T follicular helper cell (primary cell): ENCODE measurements around the gene MICAL2.

Experiments
- DNase-seq: peaks from one replicate; pipeline ENCODE4 v3.0.0-alpha.2; 2020; ENCODE audit warnings: low read depth

Gene MICAL2

GRCh38 chr11:12098601-12099000, 11.8 kb upstream of the MICAL2 start:
- DNase-seq: no peak

- no peak for DNase-seq
These were observed 11.1 kb upstream of the MICAL2 start for GRCh38 chr11:12099132-12099873.

GRCh38 chr11:12100429-12100828, 10.0 kb upstream of the MICAL2 start:
- no peak for DNase-seq

GRCh38 chr11:12100841-12101242, 9.5 kb upstream of the MICAL2 start:
- DNase-seq: no peak

GRCh38 chr11:12101318-12101717, 9.1 kb upstream of the MICAL2 start:
- no peak for DNase-seq

- no peak for DNase-seq
These were observed 7.6 kb upstream of the MICAL2 start for GRCh38 chr11:12102588-12103410.

GRCh38 chr11:12103411-12104225, 6.8 kb upstream of the MICAL2 start:
- DNase-seq: no peak

- DNase-seq: no peak
These were observed 4.9 kb upstream of the MICAL2 start for GRCh38 chr11:12105471-12105870.

GRCh38 chr11:12106101-12106500, 4.3 kb upstream of the MICAL2 start:
- DNase-seq: no peak

GRCh38 chr11:12106501-12106900, 3.9 kb upstream of the MICAL2 start:
- DNase-seq: no peak

GRCh38 chr11:12108875-12109453, 1.4 kb upstream of the MICAL2 start:
- DNase-seq: no peak

GRCh38 chr11:12109591-12110196, 696 bp upstream of the MICAL2 start:
- DNase-seq: no peak

- no peak for DNase-seq
These were observed 541 bp downstream of the MICAL2 start for GRCh38 chr11:12110714-12111548.

- DNase-seq: no peak
These were observed 1.4 kb downstream of the MICAL2 start for GRCh38 chr11:12111549-12112520.

GRCh38 chr11:12112750-12113149, 2.4 kb downstream of the MICAL2 start:
- no peak for DNase-seq

GRCh38 chr11:12113294-12113693, 2.9 kb downstream of the MICAL2 start:
- DNase-seq: no peak

- DNase-seq: no peak
These were observed 4.0 kb downstream of the MICAL2 start for GRCh38 chr11:12114193-12115033.

- DNase-seq: no peak
These were observed 6.1 kb downstream of the MICAL2 start for GRCh38 chr11:12116425-12117032.
